H9 (cell line): Measurements from ENCODE around the gene LRMDA. TPM values are rescaled to one million over a fixed set of nuclear protein-coding genes. Genes with fewer than 3 reads are reported as not detected.

ENCODE experiments used
- DNase-seq: peaks from one replicate; pipeline ENCODE4 v3.0.0-alpha.2; 2017
- H2AFZ ChIP-seq: one replicate; pipeline ENCODE4 v1.6.1; 2013; ENCODE audit warnings: mild to moderate bottlenecking, low read length, control low read depth, moderate library complexity
- H2AK5ac ChIP-seq: 2 replicates; pipeline ENCODE4 v1.6.1; 2013; ENCODE audit warnings: low read length, control low read depth, mixed read lengths; ENCODE audit not compliant: insufficient read length
- H2BK120ac ChIP-seq: one replicate; pipeline ENCODE4 v1.6.1; 2013; ENCODE audit warnings: low read depth, mild to moderate bottlenecking, low read length, control low read depth, inconsistent platforms; ENCODE audit not compliant: poor library complexity, severe bottlenecking
- H2BK12ac ChIP-seq: 2 replicates; pipeline ENCODE4 v1.6.1; 2013; ENCODE audit warnings: low read length, control low read depth, mixed read lengths, low read depth; ENCODE audit not compliant: insufficient read length
- H2BK15ac ChIP-seq: 2 replicates; pipeline ENCODE4 v1.6.1; 2013; ENCODE audit warnings: low read depth, low read length, control low read depth
- H2BK20ac ChIP-seq: one replicate; pipeline ENCODE4 v1.6.1; 2013; ENCODE audit warnings: low read depth, mild to moderate bottlenecking, low read length, control low read depth, inconsistent platforms; ENCODE audit not compliant: poor library complexity, severe bottlenecking
- H2BK5ac ChIP-seq: 2 replicates; pipeline ENCODE4 v1.6.1; 2013; ENCODE audit warnings: low read length, control low read depth, mixed read lengths; ENCODE audit not compliant: insufficient read length
- H3K14ac ChIP-seq: 2 replicates; pipeline ENCODE4 v1.6.1; 2013; ENCODE audit warnings: low read length, control low read depth; ENCODE audit not compliant: insufficient read depth
- H3K18ac ChIP-seq: 2 replicates; pipeline ENCODE4 v1.6.1; 2013; ENCODE audit warnings: low read depth, mild to moderate bottlenecking, mixed read lengths, low read length, control low read depth; ENCODE audit not compliant: insufficient read length
- H3K23ac ChIP-seq: 2 replicates; pipeline ENCODE4 v1.6.1; 2013; ENCODE audit warnings: low read length, control low read depth, mixed read lengths, low read depth; ENCODE audit not compliant: insufficient read length
- H3K23me2 ChIP-seq: 2 replicates; pipeline ENCODE4 v1.6.1; 2013; ENCODE audit warnings: low read depth, mild to moderate bottlenecking, mixed read lengths, low read length, control low read depth; ENCODE audit not compliant: insufficient read length, poor library complexity, severe bottlenecking
- H3K27ac ChIP-seq: 2 replicates; pipeline ENCODE4 v1.5.1; 2013; ENCODE audit warnings: low read length, control low read depth, mixed read lengths, low read depth; ENCODE audit not compliant: insufficient read length
- H3K27me3 ChIP-seq: 2 replicates; pipeline ENCODE4 v1.6.1; 2013; ENCODE audit warnings: low read length, control low read depth, inconsistent platforms; ENCODE audit not compliant: insufficient read depth
- H3K4ac ChIP-seq: 2 replicates; pipeline ENCODE4 v1.6.1; 2013; ENCODE audit warnings: low read depth, mild to moderate bottlenecking, control low read depth, inconsistent platforms, low read length, moderate library complexity
- H3K4me1 ChIP-seq: 2 replicates; pipeline ENCODE4 v1.6.1; 2013; ENCODE audit warnings: low read length, control low read depth, inconsistent platforms; ENCODE audit not compliant: insufficient read depth
- H3K4me2 ChIP-seq: 2 replicates; pipeline ENCODE4 v1.6.1; 2013; ENCODE audit warnings: low read length, control low read depth, mixed read lengths; ENCODE audit not compliant: insufficient read length, insufficient read depth
- H3K56ac ChIP-seq: 2 replicates; pipeline ENCODE4 v1.6.1; 2013; ENCODE audit warnings: low read depth, mild to moderate bottlenecking, mixed read lengths, low read length, control low read depth; ENCODE audit not compliant: insufficient read length
- H3K79me1 ChIP-seq: 2 replicates; pipeline ENCODE4 v1.6.1; 2013; ENCODE audit warnings: low read depth, mild to moderate bottlenecking, moderate library complexity, low read length, control low read depth, inconsistent platforms; ENCODE audit not compliant: insufficient read depth, poor library complexity, severe bottlenecking
- H3K79me2 ChIP-seq: 2 replicates; pipeline ENCODE4 v1.6.1; 2013; ENCODE audit warnings: low read length, control low read depth, inconsistent platforms; ENCODE audit not compliant: insufficient read depth
- H3K9ac ChIP-seq: 2 replicates; pipeline ENCODE4 v1.6.1; 2013; ENCODE audit warnings: low read length, control low read depth, mixed read lengths; ENCODE audit not compliant: insufficient read length; ENCODE audit errors: extremely low read depth
- H3K9me3 ChIP-seq: one replicate; pipeline ENCODE4 v1.6.1; 2013; ENCODE audit warnings: low read depth, low read length, inconsistent platforms; ENCODE audit not compliant: control insufficient read depth
- H3T11ph ChIP-seq: one replicate; pipeline ENCODE4 v1.6.1; 2013; ENCODE audit warnings: mild to moderate bottlenecking, low read length, control low read depth, inconsistent platforms
- H4K20me1 ChIP-seq: one replicate; pipeline ENCODE4 v1.6.1; 2013; ENCODE audit not compliant: control insufficient read depth, insufficient read length, insufficient read depth
- H4K5ac ChIP-seq: 2 replicates; pipeline ENCODE4 v1.6.1; 2013; ENCODE audit warnings: low read depth, mild to moderate bottlenecking, mixed read lengths, low read length, control low read depth; ENCODE audit not compliant: insufficient read length
- H4K8ac ChIP-seq: replicated peaks from 2 replicates; pipeline ENCODE4 v1.6.1; 2013; ENCODE audit warnings: low read length, control low read depth, mixed read lengths, low read depth; ENCODE audit not compliant: insufficient read length
- H4K91ac ChIP-seq: 2 replicates; pipeline ENCODE4 v1.6.1; 2013; ENCODE audit warnings: low read depth, mild to moderate bottlenecking, moderate library complexity, mixed read lengths, low read length, control low read depth; ENCODE audit not compliant: insufficient read length
- H3K27ac Mint-ChIP-seq, 3 experiments: 2 replicates in 2 of 3; 3 replicates in 1 of 3; pipeline ENCODE4 v1.8.0; 2020 to 2021; ENCODE audit warnings: mixed read lengths in 3 of 3, mild to moderate bottlenecking in 1 of 3, moderate library complexity in 1 of 3
- H3K27me3 Mint-ChIP-seq: 2 replicates; pipeline ENCODE4 v1.8.0; 2021; ENCODE audit warnings: low read depth, mild to moderate bottlenecking, moderate library complexity, mixed read lengths
- H3K36me3 Mint-ChIP-seq, 3 experiments: 2 replicates in 2 of 3; 3 replicates in 1 of 3; pipeline ENCODE4 v1.8.0; 2020 to 2021; ENCODE audit warnings: low read depth in 3 of 3, mixed read lengths in 3 of 3; ENCODE audit not compliant: insufficient read depth in 1 of 3
- H3K4me1 Mint-ChIP-seq, 2 experiments: 2 replicates each; pipeline ENCODE4 v1.8.0; 2020; ENCODE audit warnings: mixed read lengths in 2 of 2
- H3K4me3 Mint-ChIP-seq, 2 experiments: 2 replicates in 1 of 2; 3 replicates in 1 of 2; pipeline ENCODE4 v1.8.0; 2020 to 2021; ENCODE audit warnings: mild to moderate bottlenecking in 2 of 2, mixed read lengths in 2 of 2, moderate library complexity in 1 of 2
- H3K9me3 Mint-ChIP-seq, 2 experiments: 2 replicates in 1 of 2; 3 replicates in 1 of 2; pipeline ENCODE4 v1.8.0; 2020; ENCODE audit warnings: mild to moderate bottlenecking in 2 of 2, mixed read lengths in 2 of 2, moderate library complexity in 1 of 2
- CTCF ChIP-seq: fragments of 200-600 bp; sonication (generic); conservative IDR thresholded peaks from 3 replicates; pipeline ENCODE4 v1.8.0; 2021; ENCODE audit warnings: antibody characterized with exemption, mild to moderate bottlenecking
- WGBS: extraction: QIAGEN DNeasy Blood & Tissue Kit; methylation state at CpG from one replicate; pipeline ENCODE4 v1.1.7; 2013; ENCODE audit warnings: missing lambda C conversion rate, low lambda C conversion rate, mixed read lengths; ENCODE audit not compliant: insufficient read length; ENCODE audit errors: extremely low coverage; 5-methylcytosine and 5-hydroxymethylcytosine counted together
- total RNA-seq: library from RNA; stranded (reverse); gene quantifications from 2 replicates; pipeline ENCODE4 v1.2.1, GENCODE V29; 2021

The LRMDA gene
- total RNA-seq, 1 experiment from 2014 or later: 1.8 TPM

- Mint-ChIP-seq H3K36me3 (peaks cover 0 to 19% (median 0%) of the 10 kb centered on the region in 3 experiments; a peak in 3 of 7 replicates), H3K27me3 (peaks cover 62% of the 10 kb centered on the region), H3K4me1 (peaks cover 8 to 11% of the 10 kb centered on the region in 2 experiments), H3K9me3 (peaks cover 24 to 28% of the 10 kb centered on the region in 2 experiments), H3K4me3 (no peak overlapping the region), H3K27ac (no peak overlapping the region)
- Histone ChIP-seq H3K56ac (no peak overlapping the region), H3K79me1 (no peaks in the 10 kb centered on the region), H2BK120ac (no peak overlapping the region), H4K91ac (no peak overlapping the region), H2AK5ac (no peak overlapping the region), H2BK5ac (no peak overlapping the region), H2BK15ac (no peak overlapping the region), H3K79me2 (no peaks in the 10 kb centered on the region), H3K23ac (no peak overlapping the region), H4K20me1 (no peaks in the 10 kb centered on the region), H3K14ac (no peak overlapping the region), H3K9ac (no peak overlapping the region), H4K8ac (no peak overlapping the region), H3K4ac (no peak overlapping the region), H3K18ac (no peak overlapping the region), H2BK12ac (no peak overlapping the region), H3K9me3 (no peaks in the 10 kb centered on the region), H3K27ac (no peak overlapping the region), H3T11ph (no peak overlapping the region), H3K23me2 (no peaks in the 10 kb centered on the region), H2BK20ac (no peak overlapping the region), H3K27me3 (no peaks in the 10 kb centered on the region; the same call in 1 of the 2 replicates), H4K5ac (no peak overlapping the region), H2AFZ (no peak overlapping the region), H3K4me2 (no peak overlapping the region), H3K4me1 (peaks cover 3% of the 10 kb centered on the region; the same call in 1 of the 2 replicates)
- TF ChIP-seq CTCF: no peak
- no peak for DNase-seq
- WGBS: no CpG with 5 or more reads among the region's 3 CpGs
Observed at GRCh38 chr10:75444781-75445386, 13.5 kb downstream of the LRMDA start.
